Measurements from ENCODE around the gene ZNF213.
A peak's percentile ranks its signal among the peaks of the same experiment; 100 is the strongest.
"Not testable (repeated sequence)": the region's sequence is repeated elsewhere in the genome, so short reads cannot be mapped to it uniquely, and the experiment has no call there.

The ZNF213 gene

GRCh38 chr16:3135126-3135715 lies 392 bp downstream of the ZNF213 start:
- Mint-ChIP-seq H3K36me3 (ENCODE audit: low read depth) (peaks cover 11% of the 10 kb centered on the region), H3K4me3 (peak overlapping the region; percentile 91), H3K9me3 (no peaks in the 10 kb centered on the region), H3K4me1 (peaks cover 28% of the 10 kb centered on the region), H3K27me3 (no peaks in the 10 kb centered on the region), H3K27ac (peak overlapping the region; percentile 76)
- ATAC-seq (peak; percentile 57), DNase-seq (no peak)

- Mint-ChIP-seq H3K36me3 (ENCODE audit: low read depth) (peaks cover 5% of the 10 kb centered on the region), H3K4me3 (no peak overlapping the region), H3K27me3 (no peaks in the 10 kb centered on the region)
Measured at GRCh38 chr16:3137267-3137666, 2.4 kb downstream of the ZNF213 start.

GRCh38 chr16:3138342-3138741 lies 3.5 kb downstream of the ZNF213 start:
- ATAC-seq: no peak

More at GRCh38 chr16:3137267-3137666, 2.4 kb downstream of the ZNF213 start:
- no peak overlapping the region for H3K27ac Mint-ChIP-seq
- no peak for ATAC-seq
- H3K4me1 Mint-ChIP-seq: peaks cover 22% of the 10 kb centered on the region
- DNase-seq: no peak
- no peaks in the 10 kb centered on the region for H3K9me3 Mint-ChIP-seq

GRCh38 chr16:3138823-3139426 lies 4.1 kb downstream of the ZNF213 start:
- Mint-ChIP-seq H3K9me3 (no peaks in the 10 kb centered on the region), H3K36me3 (ENCODE audit: low read depth) (peaks cover 6% of the 10 kb centered on the region), H3K4me3 (no peak overlapping the region), H3K4me1 (peaks cover 9% of the 10 kb centered on the region), H3K27ac (no peak overlapping the region), H3K27me3 (no peaks in the 10 kb centered on the region)
- DNase-seq (no peak), ATAC-seq (no peak)

More at GRCh38 chr16:3138342-3138741, 3.5 kb downstream of the ZNF213 start:
- Mint-ChIP-seq H3K36me3 (ENCODE audit: low read depth) (peaks cover 6% of the 10 kb centered on the region), H3K4me3 (no peak overlapping the region), H3K27me3 (no peaks in the 10 kb centered on the region), H3K9me3 (no peaks in the 10 kb centered on the region), H3K4me1 (peaks cover 13% of the 10 kb centered on the region), H3K27ac (no peak overlapping the region)
- no peak for DNase-seq

GRCh38 chr16:3139561-3139960 lies 4.7 kb downstream of the ZNF213 start:
- not testable (repeated sequence) for DNase-seq; H3K36me3 Mint-ChIP-seq (ENCODE audit: low read depth); ATAC-seq; H3K27ac Mint-ChIP-seq; H3K27me3 Mint-ChIP-seq; H3K9me3 Mint-ChIP-seq; H3K4me3 Mint-ChIP-seq; H3K4me1 Mint-ChIP-seq

- Mint-ChIP-seq H3K27ac (no peak overlapping the region), H3K36me3 (ENCODE audit: low read depth) (peaks cover 6% of the 10 kb centered on the region), H3K27me3 (no peaks in the 10 kb centered on the region), H3K4me1 (peaks cover 4% of the 10 kb centered on the region), H3K9me3 (no peaks in the 10 kb centered on the region), H3K4me3 (no peak overlapping the region)
- DNase-seq (no peak), ATAC-seq (no peak)
Measured at GRCh38 chr16:3140603-3141427, 6.0 kb downstream of the ZNF213 start.

- Mint-ChIP-seq H3K9me3 (no peaks in the 10 kb centered on the region), H3K36me3 (ENCODE audit: low read depth) (peaks cover 6% of the 10 kb centered on the region), H3K27ac (no peak overlapping the region), H3K4me1 (no peaks in the 10 kb centered on the region), H3K27me3 (no peaks in the 10 kb centered on the region), H3K4me3 (no peak overlapping the region)
- ATAC-seq (no peak), DNase-seq (no peak)
Measured at GRCh38 chr16:3141781-3142311, 7.0 kb downstream of the ZNF213 start.

GRCh38 chr16:3142327-3142726 lies 7.5 kb downstream of the ZNF213 start:
- Mint-ChIP-seq H3K4me1 (no peaks in the 10 kb centered on the region), H3K4me3 (no peak overlapping the region), H3K27me3 (no peaks in the 10 kb centered on the region), H3K9me3 (no peaks in the 10 kb centered on the region), H3K36me3 (ENCODE audit: low read depth) (peaks cover 6% of the 10 kb centered on the region), H3K27ac (no peak overlapping the region)
- no peak for DNase-seq
- no peak for ATAC-seq

GRCh38 chr16:3142770-3143169 lies 7.9 kb downstream of the ZNF213 start:
- no peaks in the 10 kb centered on the region for H3K27me3 Mint-ChIP-seq
- H3K4me3 Mint-ChIP-seq: no peak overlapping the region
- H3K36me3 Mint-ChIP-seq (ENCODE audit: low read depth): peaks cover 6% of the 10 kb centered on the region
- ATAC-seq: no peak
- no peaks in the 10 kb centered on the region for H3K4me1 Mint-ChIP-seq
- H3K9me3 Mint-ChIP-seq: no peaks in the 10 kb centered on the region
- no peak for DNase-seq
- no peak overlapping the region for H3K27ac Mint-ChIP-seq

GRCh38 chr16:3143189-3143588 lies 8.4 kb downstream of the ZNF213 start:
- Mint-ChIP-seq H3K27me3 (no peaks in the 10 kb centered on the region), H3K36me3 (ENCODE audit: low read depth) (peaks cover 6% of the 10 kb centered on the region), H3K4me1 (no peaks in the 10 kb centered on the region), H3K4me3 (no peak overlapping the region), H3K9me3 (no peaks in the 10 kb centered on the region), H3K27ac (no peak overlapping the region)
- no peak for ATAC-seq
- DNase-seq: no peak

GRCh38 chr16:3143598-3144320 lies 8.9 kb downstream of the ZNF213 start:
- ATAC-seq (no peak), DNase-seq (no peak)
- peaks cover 6% of the 10 kb centered on the region for H3K36me3 Mint-ChIP-seq (ENCODE audit: low read depth)
- no peak overlapping the region for H3K4me3 Mint-ChIP-seq
- H3K4me1 Mint-ChIP-seq: no peaks in the 10 kb centered on the region
- no peaks in the 10 kb centered on the region for H3K27me3 Mint-ChIP-seq
- no peak overlapping the region for H3K27ac Mint-ChIP-seq
- no peaks in the 10 kb centered on the region for H3K9me3 Mint-ChIP-seq

GRCh38 chr16:3144321-3144983 lies 9.6 kb downstream of the ZNF213 start:
- DNase-seq (no peak), ATAC-seq (no peak)
- Mint-ChIP-seq H3K4me3 (no peak overlapping the region), H3K9me3 (no peaks in the 10 kb centered on the region), H3K27me3 (no peaks in the 10 kb centered on the region), H3K36me3 (ENCODE audit: low read depth) (peaks cover 6% of the 10 kb centered on the region), H3K27ac (no peak overlapping the region), H3K4me1 (peaks cover 6% of the 10 kb centered on the region)

GRCh38 chr16:3145151-3145550 lies 10.3 kb downstream of the ZNF213 start:
- Mint-ChIP-seq H3K36me3 (ENCODE audit: low read depth) (peaks cover 6% of the 10 kb centered on the region), H3K27me3 (no peaks in the 10 kb centered on the region), H3K9me3 (no peaks in the 10 kb centered on the region), H3K27ac (no peak overlapping the region), H3K4me1 (peaks cover 11% of the 10 kb centered on the region), H3K4me3 (no peak overlapping the region)
- DNase-seq (no peak), ATAC-seq (no peak)

GRCh38 chr16:3145660-3146059 lies 10.8 kb downstream of the ZNF213 start:
- Mint-ChIP-seq H3K36me3 (ENCODE audit: low read depth) (peaks cover 6% of the 10 kb centered on the region), H3K27me3 (peaks cover 2% of the 10 kb centered on the region), H3K4me3 (no peak overlapping the region), H3K27ac (no peak overlapping the region), H3K9me3 (no peaks in the 10 kb centered on the region), H3K4me1 (peaks cover 13% of the 10 kb centered on the region)
- no peak for ATAC-seq
- no peak for DNase-seq
